ENCODE results near the gene GRAP2. TPM values are rescaled to one million over a fixed set of nuclear protein-coding genes. Genes with fewer than 3 reads are reported as not detected.

Gene GRAP2
- total and polyA plus RNA-seq, 2 experiments from 2014 or later, result 0.42 TPM; not detected in 1

DNA sequence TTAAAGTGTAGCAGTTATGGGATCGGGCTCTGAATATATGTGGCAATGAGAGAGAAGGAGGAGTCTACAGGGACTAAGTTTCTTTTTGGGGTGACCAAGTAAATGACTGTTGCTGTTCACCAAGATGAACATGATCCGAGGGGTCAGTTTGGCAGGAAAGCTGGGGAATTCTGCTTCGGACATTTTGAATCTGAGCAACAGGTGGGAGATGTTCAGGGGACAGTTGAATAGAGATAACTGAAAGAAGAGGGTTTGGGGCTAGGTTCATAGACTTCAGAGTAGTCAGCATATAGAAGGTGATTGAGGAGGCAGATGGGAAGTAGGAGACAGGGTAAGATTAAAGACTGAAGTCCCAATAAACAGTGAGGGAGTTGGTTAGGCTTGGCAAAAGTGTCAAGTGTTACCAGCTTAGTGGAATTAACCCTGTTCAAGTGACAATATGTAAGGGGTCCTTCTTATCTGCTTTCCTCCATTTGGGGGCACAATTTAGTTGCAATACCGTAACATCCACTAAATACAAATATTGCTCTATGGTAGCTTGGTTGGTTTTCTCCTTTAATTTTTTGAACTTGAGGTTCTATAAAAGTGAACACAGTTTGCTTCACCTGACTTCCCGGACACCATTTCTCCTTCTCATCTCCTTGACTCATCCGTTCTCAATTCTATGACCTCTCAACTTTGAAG, 4.4 kb upstream of the GRAP2 start:
- H3K79me2 ChIP-seq (replicated peaks; ENCODE audit: insufficient read depth), result no peaks in the 10 kb centered on the region
- TF ChIP-seq, protein P1, sequence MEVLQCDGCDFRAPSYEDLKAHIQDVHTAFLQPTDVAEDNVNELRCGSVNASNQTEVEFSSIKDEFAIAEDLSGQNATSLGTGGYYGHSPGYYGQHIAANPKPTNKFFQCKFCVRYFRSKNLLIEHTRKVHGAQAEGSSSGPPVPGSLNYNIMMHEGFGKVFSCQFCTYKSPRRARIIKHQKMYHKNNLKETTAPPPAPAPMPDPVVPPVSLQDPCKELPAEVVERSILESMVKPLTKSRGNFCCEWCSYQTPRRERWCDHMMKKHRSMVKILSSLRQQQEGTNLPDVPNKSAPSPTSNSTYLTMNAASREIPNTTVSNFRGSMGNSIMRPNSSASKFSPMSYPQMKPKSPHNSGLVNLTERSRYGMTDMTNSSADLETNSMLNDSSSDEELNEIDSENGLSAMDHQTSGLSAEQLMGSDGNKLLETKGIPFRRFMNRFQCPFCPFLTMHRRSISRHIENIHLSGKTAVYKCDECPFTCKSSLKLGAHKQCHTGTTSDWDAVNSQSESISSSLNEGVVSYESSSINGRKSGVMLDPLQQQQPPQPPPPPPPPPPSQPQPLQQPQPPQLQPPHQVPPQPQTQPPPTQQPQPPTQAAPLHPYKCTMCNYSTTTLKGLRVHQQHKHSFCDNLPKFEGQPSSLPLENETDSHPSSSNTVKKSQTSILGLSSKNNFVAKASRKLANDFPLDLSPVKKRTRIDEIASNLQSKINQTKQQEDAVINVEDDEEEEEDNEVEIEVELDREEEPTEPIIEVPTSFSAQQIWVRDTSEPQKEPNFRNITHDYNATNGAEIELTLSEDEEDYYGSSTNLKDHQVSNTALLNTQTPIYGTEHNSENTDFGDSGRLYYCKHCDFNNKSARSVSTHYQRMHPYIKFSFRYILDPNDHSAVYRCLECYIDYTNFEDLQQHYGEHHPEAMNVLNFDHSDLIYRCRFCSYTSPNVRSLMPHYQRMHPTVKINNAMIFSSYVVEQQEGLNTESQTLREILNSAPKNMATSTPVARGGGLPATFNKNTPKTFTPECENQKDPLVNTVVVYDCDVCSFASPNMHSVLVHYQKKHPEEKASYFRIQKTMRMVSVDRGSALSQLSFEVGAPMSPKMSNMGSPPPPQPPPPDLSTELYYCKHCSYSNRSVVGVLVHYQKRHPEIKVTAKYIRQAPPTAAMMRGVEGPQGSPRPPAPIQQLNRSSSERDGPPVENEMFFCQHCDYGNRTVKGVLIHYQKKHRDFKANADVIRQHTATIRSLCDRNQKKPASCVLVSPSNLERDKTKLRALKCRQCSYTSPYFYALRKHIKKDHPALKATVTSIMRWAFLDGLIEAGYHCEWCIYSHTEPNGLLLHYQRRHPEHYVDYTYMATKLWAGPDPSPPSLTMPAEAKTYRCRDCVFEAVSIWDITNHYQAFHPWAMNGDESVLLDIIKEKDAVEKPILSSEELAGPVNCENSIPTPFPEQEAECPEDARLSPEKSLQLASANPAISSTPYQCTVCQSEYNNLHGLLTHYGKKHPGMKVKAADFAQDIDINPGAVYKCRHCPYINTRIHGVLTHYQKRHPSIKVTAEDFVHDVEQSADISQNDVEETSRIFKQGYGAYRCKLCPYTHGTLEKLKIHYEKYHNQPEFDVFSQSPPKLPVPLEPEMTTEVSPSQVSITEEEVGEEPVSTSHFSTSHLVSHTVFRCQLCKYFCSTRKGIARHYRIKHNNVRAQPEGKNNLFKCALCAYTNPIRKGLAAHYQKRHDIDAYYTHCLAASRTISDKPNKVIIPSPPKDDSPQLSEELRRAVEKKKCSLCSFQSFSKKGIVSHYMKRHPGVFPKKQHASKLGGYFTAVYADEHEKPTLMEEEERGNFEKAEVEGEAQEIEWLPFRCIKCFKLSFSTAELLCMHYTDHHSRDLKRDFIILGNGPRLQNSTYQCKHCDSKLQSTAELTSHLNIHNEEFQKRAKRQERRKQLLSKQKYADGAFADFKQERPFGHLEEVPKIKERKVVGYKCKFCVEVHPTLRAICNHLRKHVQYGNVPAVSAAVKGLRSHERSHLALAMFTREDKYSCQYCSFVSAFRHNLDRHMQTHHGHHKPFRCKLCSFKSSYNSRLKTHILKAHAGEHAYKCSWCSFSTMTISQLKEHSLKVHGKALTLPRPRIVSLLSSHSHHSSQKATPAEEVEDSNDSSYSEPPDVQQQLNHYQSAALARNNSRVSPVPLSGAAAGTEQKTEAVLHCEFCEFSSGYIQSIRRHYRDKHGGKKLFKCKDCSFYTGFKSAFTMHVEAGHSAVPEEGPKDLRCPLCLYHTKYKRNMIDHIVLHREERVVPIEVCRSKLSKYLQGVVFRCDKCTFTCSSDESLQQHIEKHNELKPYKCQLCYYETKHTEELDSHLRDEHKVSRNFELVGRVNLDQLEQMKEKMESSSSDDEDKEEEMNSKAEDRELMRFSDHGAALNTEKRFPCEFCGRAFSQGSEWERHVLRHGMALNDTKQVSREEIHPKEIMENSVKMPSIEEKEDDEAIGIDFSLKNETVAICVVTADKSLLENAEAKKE (CRISPR knock-in tag; IDR thresholded peaks at IDR 0.05), result no peak
- no peak for TF ChIP-seq ZNF114 (CRISPR knock-in tag; IDR thresholded peaks at IDR 0.05)
- TF ChIP-seq NANOG (IDR thresholded peaks at IDR 0.05; ENCODE audit: borderline replicate concordance), result no peak
- TF ChIP-seq, protein P2, sequence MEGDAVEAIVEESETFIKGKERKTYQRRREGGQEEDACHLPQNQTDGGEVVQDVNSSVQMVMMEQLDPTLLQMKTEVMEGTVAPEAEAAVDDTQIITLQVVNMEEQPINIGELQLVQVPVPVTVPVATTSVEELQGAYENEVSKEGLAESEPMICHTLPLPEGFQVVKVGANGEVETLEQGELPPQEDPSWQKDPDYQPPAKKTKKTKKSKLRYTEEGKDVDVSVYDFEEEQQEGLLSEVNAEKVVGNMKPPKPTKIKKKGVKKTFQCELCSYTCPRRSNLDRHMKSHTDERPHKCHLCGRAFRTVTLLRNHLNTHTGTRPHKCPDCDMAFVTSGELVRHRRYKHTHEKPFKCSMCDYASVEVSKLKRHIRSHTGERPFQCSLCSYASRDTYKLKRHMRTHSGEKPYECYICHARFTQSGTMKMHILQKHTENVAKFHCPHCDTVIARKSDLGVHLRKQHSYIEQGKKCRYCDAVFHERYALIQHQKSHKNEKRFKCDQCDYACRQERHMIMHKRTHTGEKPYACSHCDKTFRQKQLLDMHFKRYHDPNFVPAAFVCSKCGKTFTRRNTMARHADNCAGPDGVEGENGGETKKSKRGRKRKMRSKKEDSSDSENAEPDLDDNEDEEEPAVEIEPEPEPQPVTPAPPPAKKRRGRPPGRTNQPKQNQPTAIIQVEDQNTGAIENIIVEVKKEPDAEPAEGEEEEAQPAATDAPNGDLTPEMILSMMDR (conservative IDR thresholded peaks at IDR 0.05; ENCODE audit: low read depth in 2 of 2), result no peak
- Mint-ChIP-seq H3K27ac (no peak overlapping the region), H3K27me3 (ENCODE audit: insufficient read depth, low read depth, poor library complexity) (no peaks in the 10 kb centered on the region), H3K36me3 (ENCODE audit: low read depth) (no peaks in the 10 kb centered on the region), H3K9me3 (no peaks in the 10 kb centered on the region), H3K4me1 (peaks cover 5% of the 10 kb centered on the region; the same call in 2 of the 3 replicates), H3K4me3 (no peak overlapping the region)
- H2AFZ ChIP-seq, result no peak overlapping the region
- H3K9me2 ChIP-seq (ENCODE audit: insufficient read depth), result peaks cover 17% of the 10 kb centered on the region; the same call in 1 of the 2 replicates
- no peak for ATAC-seq
- DNase-seq (ENCODE audit: low spot score), result no peak
- no peaks in the 10 kb centered on the region for H3K36me3 ChIP-seq (ENCODE audit: insufficient read depth)
- no peak overlapping the region for H3K27ac ChIP-seq (ENCODE audit: low read depth)
- H3F3A ChIP-seq (replicated peaks; ENCODE audit: low read depth), result no peaks in the 10 kb centered on the region
- no peaks in the 10 kb centered on the region for H3K27me3 ChIP-seq (ENCODE audit: insufficient read depth)
- no peaks in the 10 kb centered on the region for H3K4me1 ChIP-seq (ENCODE audit: insufficient read depth)
- H3K4me3 ChIP-seq, result no peak overlapping the region
- no peaks in the 10 kb centered on the region; the same call in none of the 2 replicates for H4K20me1 ChIP-seq (replicated peaks; ENCODE audit: insufficient read depth)
- no peak overlapping the region for H3K4me2 ChIP-seq
